22Rv1 (cell line): Measurements from ENCODE around the gene TIGD2.

Experiments
- ZFX ChIP-seq: fragments of 450-650 bp; IDR thresholded peaks from 2 replicates; pipeline ENCODE4 v1.6.1; 2017; ENCODE audit warnings: antibody characterized with exemption, borderline replicate concordance
- TF ChIP-seq, protein P1 (sequence below): fragments of 450-650 bp; IDR thresholded peaks from 2 replicates; pipeline ENCODE4 v1.5.1; 2017; ENCODE audit warnings: mild to moderate bottlenecking

- TF ChIP-seq, protein P1, sequence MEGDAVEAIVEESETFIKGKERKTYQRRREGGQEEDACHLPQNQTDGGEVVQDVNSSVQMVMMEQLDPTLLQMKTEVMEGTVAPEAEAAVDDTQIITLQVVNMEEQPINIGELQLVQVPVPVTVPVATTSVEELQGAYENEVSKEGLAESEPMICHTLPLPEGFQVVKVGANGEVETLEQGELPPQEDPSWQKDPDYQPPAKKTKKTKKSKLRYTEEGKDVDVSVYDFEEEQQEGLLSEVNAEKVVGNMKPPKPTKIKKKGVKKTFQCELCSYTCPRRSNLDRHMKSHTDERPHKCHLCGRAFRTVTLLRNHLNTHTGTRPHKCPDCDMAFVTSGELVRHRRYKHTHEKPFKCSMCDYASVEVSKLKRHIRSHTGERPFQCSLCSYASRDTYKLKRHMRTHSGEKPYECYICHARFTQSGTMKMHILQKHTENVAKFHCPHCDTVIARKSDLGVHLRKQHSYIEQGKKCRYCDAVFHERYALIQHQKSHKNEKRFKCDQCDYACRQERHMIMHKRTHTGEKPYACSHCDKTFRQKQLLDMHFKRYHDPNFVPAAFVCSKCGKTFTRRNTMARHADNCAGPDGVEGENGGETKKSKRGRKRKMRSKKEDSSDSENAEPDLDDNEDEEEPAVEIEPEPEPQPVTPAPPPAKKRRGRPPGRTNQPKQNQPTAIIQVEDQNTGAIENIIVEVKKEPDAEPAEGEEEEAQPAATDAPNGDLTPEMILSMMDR = no peak
- TF ChIP-seq ZFX = no peak
Measured at GRCh38 chr4:89137231-89137630, 25.9 kb downstream of the TIGD2 start.
